ENCODE measurements around the gene RPLP2.

DNA sequence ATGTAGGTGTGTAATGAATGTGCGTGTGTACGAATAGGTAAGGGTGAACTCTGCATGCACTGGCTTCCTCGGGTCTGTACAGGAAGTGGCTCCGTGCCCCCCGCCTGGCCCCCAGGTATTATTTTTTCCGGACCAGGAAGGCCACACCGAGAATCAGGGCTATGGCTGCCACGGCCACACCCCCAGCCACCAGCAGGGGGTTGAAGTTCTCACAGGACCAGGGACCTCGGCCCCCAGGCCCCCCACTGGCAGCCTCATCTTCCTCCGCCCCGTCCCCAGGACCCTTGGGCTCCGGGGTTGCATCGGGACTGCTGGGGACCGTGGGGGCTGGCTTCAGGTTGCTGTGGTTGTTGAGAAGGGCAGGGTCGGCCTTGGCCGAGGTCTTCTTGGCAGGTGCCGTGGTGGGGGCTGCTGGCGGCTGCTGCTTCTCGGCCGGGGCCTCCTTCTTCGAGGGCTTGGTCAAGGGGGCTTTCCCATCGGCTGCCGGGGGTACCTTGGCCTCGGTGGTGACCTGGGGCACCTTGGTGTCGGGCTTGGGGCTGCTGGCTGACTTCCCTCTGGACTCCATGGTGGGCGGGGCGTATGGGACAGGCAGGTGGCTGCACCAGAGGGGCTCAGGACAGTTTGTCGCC, 21.6 kb upstream of the RPLP2 start:
- TF ChIP-seq, protein P1, sequence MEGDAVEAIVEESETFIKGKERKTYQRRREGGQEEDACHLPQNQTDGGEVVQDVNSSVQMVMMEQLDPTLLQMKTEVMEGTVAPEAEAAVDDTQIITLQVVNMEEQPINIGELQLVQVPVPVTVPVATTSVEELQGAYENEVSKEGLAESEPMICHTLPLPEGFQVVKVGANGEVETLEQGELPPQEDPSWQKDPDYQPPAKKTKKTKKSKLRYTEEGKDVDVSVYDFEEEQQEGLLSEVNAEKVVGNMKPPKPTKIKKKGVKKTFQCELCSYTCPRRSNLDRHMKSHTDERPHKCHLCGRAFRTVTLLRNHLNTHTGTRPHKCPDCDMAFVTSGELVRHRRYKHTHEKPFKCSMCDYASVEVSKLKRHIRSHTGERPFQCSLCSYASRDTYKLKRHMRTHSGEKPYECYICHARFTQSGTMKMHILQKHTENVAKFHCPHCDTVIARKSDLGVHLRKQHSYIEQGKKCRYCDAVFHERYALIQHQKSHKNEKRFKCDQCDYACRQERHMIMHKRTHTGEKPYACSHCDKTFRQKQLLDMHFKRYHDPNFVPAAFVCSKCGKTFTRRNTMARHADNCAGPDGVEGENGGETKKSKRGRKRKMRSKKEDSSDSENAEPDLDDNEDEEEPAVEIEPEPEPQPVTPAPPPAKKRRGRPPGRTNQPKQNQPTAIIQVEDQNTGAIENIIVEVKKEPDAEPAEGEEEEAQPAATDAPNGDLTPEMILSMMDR (IDR thresholded peaks at IDR 0.05; ENCODE audit: low read length): no peak
- TF ChIP-seq EZH2 (optimal IDR thresholded peaks at IDR 0.05; ENCODE audit: low read depth, low read length): no peak
